ENCODE measurements around the gene DHX32. TPM values are rescaled to one million over a fixed set of nuclear protein-coding genes. Genes with fewer than 3 reads are reported as not detected.

Gene DHX32
- polyA plus RNA-seq, 1 donor (not counting 4 experiments of a cell fraction or from before 2014, with no cell fraction given) = 48.3 TPM

- DNase-seq (ENCODE audit: low read depth, low spot score) (no peak), FAIRE-seq (no peak)
- no peaks in the 10 kb centered on the region for H3K27me3 ChIP-seq (ENCODE audit: control insufficient read depth, extremely low read depth, insufficient read depth, low read length)
- H3K4me1 ChIP-seq (ENCODE audit: control insufficient read depth, extremely low read depth, insufficient read depth, low read length) = no peaks in the 10 kb centered on the region
- dilution Hi-C loops (cut with MboI; ENCODE audit: extremely low pct_ligation_motif_present, low sequenced_read_pairs) = no loop called here
- no peaks in the 10 kb centered on the region for H4K20me1 ChIP-seq (ENCODE audit: control insufficient read depth, extremely low read depth, insufficient read depth, low read length)
- H3K27ac ChIP-seq (ENCODE audit: control insufficient read depth, insufficient read depth, low read length) = no peak overlapping the region
- H2AFZ ChIP-seq (ENCODE audit: control insufficient read depth, low read length) = no peak overlapping the region
- H3K4me3 ChIP-seq (ENCODE audit: control insufficient read depth in 2 of 3, extremely low read depth in 1 of 3, insufficient read depth in 2 of 3, low read depth in 1 of 3, low read length in 3 of 3) = no peak overlapping the region
- no peaks in the 10 kb centered on the region for H3K79me2 ChIP-seq (ENCODE audit: control insufficient read depth, insufficient read depth, low read length)
- no peak for TF ChIP-seq EZH2 (IDR thresholded peaks at IDR 0.05; ENCODE audit: low read length)
- TF ChIP-seq CTCF (optimal IDR thresholded peaks at IDR 0.05 in 1 of 3, IDR thresholded peaks at IDR 0.05 in 1 of 3, conservative IDR thresholded peaks at IDR 0.05 in 1 of 3; ENCODE audit: extremely low read depth in 1 of 3, insufficient read depth in 2 of 3, low read length in 3 of 3) = no peak
- H3K9me1 ChIP-seq (ENCODE audit: control insufficient read depth, extremely low read depth, insufficient read depth, low read length) = no peaks in the 10 kb centered on the region
- H3K9me3 ChIP-seq (ENCODE audit: control insufficient read depth, low read depth, low read length) = no peaks in the 10 kb centered on the region
- H3K4me2 ChIP-seq (ENCODE audit: control insufficient read depth, extremely low read depth, insufficient read depth, low read depth, low read length) = no peak overlapping the region
- H3K36me3 ChIP-seq (ENCODE audit: control insufficient read depth in 2 of 2, extremely low read depth in 1 of 2, insufficient read depth in 2 of 2, low read length in 2 of 2) = peaks cover 6 to 27% of the 10 kb centered on the region in 2 experiments
- no peak overlapping the region for H3K9ac ChIP-seq (ENCODE audit: control insufficient read depth, extremely low read depth, insufficient read depth, low read length)
Measured at GRCh38 chr10:125792342-125793300, 88.5 kb downstream of the DHX32 start.

GRCh38 chr10:125788156-125789034 is 92.7 kb downstream of the DHX32 start:
- H2AFZ ChIP-seq (ENCODE audit: control insufficient read depth, low read length) = no peak overlapping the region
- no peak overlapping the region for H3K4me2 ChIP-seq (ENCODE audit: control insufficient read depth, extremely low read depth, insufficient read depth, low read depth, low read length)
- H3K4me1 ChIP-seq (ENCODE audit: control insufficient read depth, extremely low read depth, insufficient read depth, low read length) = no peaks in the 10 kb centered on the region
- H3K79me2 ChIP-seq (ENCODE audit: control insufficient read depth, insufficient read depth, low read length) = no peaks in the 10 kb centered on the region
- H3K4me3 ChIP-seq (ENCODE audit: control insufficient read depth in 2 of 3, extremely low read depth in 1 of 3, insufficient read depth in 2 of 3, low read depth in 1 of 3, low read length in 3 of 3) = no peak overlapping the region
- no peak overlapping the region for H3K27ac ChIP-seq (ENCODE audit: control insufficient read depth, insufficient read depth, low read length)
- peaks cover 0 to 14% of the 10 kb centered on the region in 2 experiments for H3K36me3 ChIP-seq (ENCODE audit: control insufficient read depth in 2 of 2, extremely low read depth in 1 of 2, insufficient read depth in 2 of 2, low read length in 2 of 2)
- dilution Hi-C loops (cut with MboI; ENCODE audit: extremely low pct_ligation_motif_present, low sequenced_read_pairs) = no loop called here
- no peaks in the 10 kb centered on the region for H3K9me3 ChIP-seq (ENCODE audit: control insufficient read depth, low read depth, low read length)
- no peak overlapping the region for H3K9ac ChIP-seq (ENCODE audit: control insufficient read depth, extremely low read depth, insufficient read depth, low read length)
- no peak for DNase-seq (ENCODE audit: low read depth, low spot score)
- no peak for FAIRE-seq
- H3K27me3 ChIP-seq (ENCODE audit: control insufficient read depth, extremely low read depth, insufficient read depth, low read length) = no peaks in the 10 kb centered on the region
- H3K9me1 ChIP-seq (ENCODE audit: control insufficient read depth, extremely low read depth, insufficient read depth, low read length) = no peaks in the 10 kb centered on the region
- no peak for TF ChIP-seq EZH2 (IDR thresholded peaks at IDR 0.05; ENCODE audit: low read length)
- no peak for TF ChIP-seq CTCF (optimal IDR thresholded peaks at IDR 0.05 in 1 of 3, IDR thresholded peaks at IDR 0.05 in 1 of 3, conservative IDR thresholded peaks at IDR 0.05 in 1 of 3; ENCODE audit: extremely low read depth in 1 of 3, insufficient read depth in 2 of 3, low read length in 3 of 3)
- no peaks in the 10 kb centered on the region for H4K20me1 ChIP-seq (ENCODE audit: control insufficient read depth, extremely low read depth, insufficient read depth, low read length)

Small RNAs within 50 kb of the gene (small RNA-seq; reads per million reads assigned to genes)
- gene MIR4484 (ENCODE audit: insufficient read length in 3 of 3, low read depth in 3 of 3, low replicate concordance in 1 of 3) = 0 to 1.5 (median 0.07) reads per million in 3 experiments
- gene RF00017 (ENCODE audit: insufficient read length in 3 of 3, low read depth in 3 of 3, low replicate concordance in 1 of 3) = 0 reads per million in 3 experiments
- gene RNU2-42P (ENCODE audit: insufficient read length in 3 of 3, low read depth in 3 of 3, low replicate concordance in 1 of 3) = 0 reads per million in 3 experiments

Other genes starting within 250 kb of the DHX32 start
- gene TEX36, start 198.1 kb downstream of the DHX32 start, polyA plus RNA-seq = not detected in 3 replicates
- 12.4 to 20.4 TPM (median 13.8 TPM) in 3 replicates for gene EDRF1, start 161.6 kb downstream of the DHX32 start, polyA plus RNA-seq
- gene MMP21, start 105.5 kb downstream of the DHX32 start, polyA plus RNA-seq = not detected in 3 replicates
- 40.0 to 46.7 TPM (median 40.1 TPM) in 3 replicates for gene UROS, start 58.0 kb downstream of the DHX32 start, polyA plus RNA-seq
- 41.9 to 102 TPM (median 76.1 TPM) in 3 replicates for gene BCCIP, start 57.7 kb downstream of the DHX32 start, polyA plus RNA-seq
- 7.3 to 14.8 TPM (median 13.4 TPM) in 3 replicates for gene FANK1, start 15.3 kb upstream of the DHX32 start, polyA plus RNA-seq